Measurements from ENCODE around the gene LZIC. TPM values are rescaled to one million over a fixed set of nuclear protein-coding genes. Genes with fewer than 3 reads are reported as not detected.

LZIC gene
- total RNA-seq, 1 experiment from 2014 or later, result 37.2 TPM

DNA sequence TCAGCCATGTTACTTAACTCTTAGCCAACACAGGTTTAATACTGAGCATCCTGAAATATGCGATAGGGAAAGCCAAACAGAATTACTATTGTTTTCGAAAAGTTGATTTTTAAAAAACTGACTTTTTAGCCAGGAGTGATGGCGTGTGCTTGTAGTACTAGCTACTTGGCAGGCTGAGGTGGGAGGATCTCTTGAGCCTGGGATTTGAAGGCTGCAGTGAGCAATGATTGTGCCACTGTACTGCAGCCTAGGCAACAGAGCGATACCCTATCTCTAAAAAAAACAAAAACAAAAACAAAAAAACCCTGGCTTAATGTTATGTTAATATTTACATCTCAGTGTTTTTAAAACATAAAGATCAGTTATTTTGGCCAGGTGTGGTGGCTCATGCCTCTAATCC lies 16.8 kb upstream of the LZIC start:
- ChIA-PET POLR2A (no interaction called here), CTCF (interaction anchor here (2.2 kb wide), 1 partner anchor 10 kb away, joined by 10 read pairs; no protein-coding TSS in a partner anchor)
- Mint-ChIP-seq H3K36me3 (ENCODE audit: insufficient read depth, unreplicated experiment) (peaks cover 15% of the 10 kb centered on the region), H3K27ac (ENCODE audit: low read depth, unreplicated experiment) (no peak overlapping the region), H3K4me1 (ENCODE audit: insufficient read depth, unreplicated experiment) (peaks cover 5% of the 10 kb centered on the region), H3K9me3 (ENCODE audit: unreplicated experiment) (no peaks in the 10 kb centered on the region), H3K4me3 (ENCODE audit: unreplicated experiment) (no peak overlapping the region), H3K27me3 (ENCODE audit: insufficient read depth, unreplicated experiment) (no peaks in the 10 kb centered on the region)
- TF ChIP-seq, protein P1, sequence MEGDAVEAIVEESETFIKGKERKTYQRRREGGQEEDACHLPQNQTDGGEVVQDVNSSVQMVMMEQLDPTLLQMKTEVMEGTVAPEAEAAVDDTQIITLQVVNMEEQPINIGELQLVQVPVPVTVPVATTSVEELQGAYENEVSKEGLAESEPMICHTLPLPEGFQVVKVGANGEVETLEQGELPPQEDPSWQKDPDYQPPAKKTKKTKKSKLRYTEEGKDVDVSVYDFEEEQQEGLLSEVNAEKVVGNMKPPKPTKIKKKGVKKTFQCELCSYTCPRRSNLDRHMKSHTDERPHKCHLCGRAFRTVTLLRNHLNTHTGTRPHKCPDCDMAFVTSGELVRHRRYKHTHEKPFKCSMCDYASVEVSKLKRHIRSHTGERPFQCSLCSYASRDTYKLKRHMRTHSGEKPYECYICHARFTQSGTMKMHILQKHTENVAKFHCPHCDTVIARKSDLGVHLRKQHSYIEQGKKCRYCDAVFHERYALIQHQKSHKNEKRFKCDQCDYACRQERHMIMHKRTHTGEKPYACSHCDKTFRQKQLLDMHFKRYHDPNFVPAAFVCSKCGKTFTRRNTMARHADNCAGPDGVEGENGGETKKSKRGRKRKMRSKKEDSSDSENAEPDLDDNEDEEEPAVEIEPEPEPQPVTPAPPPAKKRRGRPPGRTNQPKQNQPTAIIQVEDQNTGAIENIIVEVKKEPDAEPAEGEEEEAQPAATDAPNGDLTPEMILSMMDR (IDR thresholded peaks at IDR 0.05; ENCODE audit: unreplicated experiment), result no peak
- intact Hi-C loops (cut with micrococcal nuclease), result no loop called here
- BruUV-seq (replicated peaks), result no TSS peak
- DNase-seq (ENCODE audit: unreplicated experiment), result no peak

DNA sequence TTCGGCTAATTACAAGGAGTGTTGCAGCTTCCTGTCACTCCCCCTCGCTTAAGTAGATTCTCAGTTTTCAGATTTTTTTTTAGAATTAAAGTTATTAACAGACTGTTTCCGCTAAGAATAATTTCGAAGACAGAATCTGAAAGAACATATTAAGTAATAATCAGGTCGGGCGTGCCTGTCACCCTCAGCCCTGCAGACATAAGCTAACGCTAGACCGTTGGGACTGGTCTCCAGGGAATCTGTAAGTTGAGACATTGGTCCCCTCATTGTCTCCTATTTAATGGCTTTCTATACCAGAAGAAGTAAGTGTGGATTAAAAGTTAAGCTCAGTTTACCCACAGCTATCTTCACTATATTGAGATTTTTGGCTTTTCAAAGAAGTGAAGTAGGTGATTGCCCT lies 14.5 kb upstream of the LZIC start:
- H3K27ac Mint-ChIP-seq (ENCODE audit: low read depth, unreplicated experiment), result no peak overlapping the region
- no peaks in the 10 kb centered on the region for H3K9me3 Mint-ChIP-seq (ENCODE audit: unreplicated experiment)
- H3K4me3 Mint-ChIP-seq (ENCODE audit: unreplicated experiment), result no peak overlapping the region
- CTCF ChIA-PET, result interaction anchor here (0.6 to 1.2 kb wide), 4 partner anchors 20 to 428 kb away, joined by 3 to 5 read pairs (median 4); no protein-coding TSS in a partner anchor
- intact Hi-C loops (cut with micrococcal nuclease), result no loop called here
- TF ChIP-seq, protein P1 (IDR thresholded peaks at IDR 0.05; ENCODE audit: unreplicated experiment), result no peak
- peaks cover 5% of the 10 kb centered on the region for H3K4me1 Mint-ChIP-seq (ENCODE audit: insufficient read depth, unreplicated experiment)
- no peak for DNase-seq (ENCODE audit: unreplicated experiment)
- peaks cover 10% of the 10 kb centered on the region for H3K36me3 Mint-ChIP-seq (ENCODE audit: insufficient read depth, unreplicated experiment)
- POLR2A ChIA-PET, result interaction anchor here (0.6 to 1.2 kb wide), 3 partner anchors 15 to 39 kb away, joined by 3 to 4 read pairs (median 3); partner anchors contain the start of genes LZIC and NMNAT1
- H3K27me3 Mint-ChIP-seq (ENCODE audit: insufficient read depth, unreplicated experiment), result no peaks in the 10 kb centered on the region
- BruUV-seq (replicated peaks), result no TSS peak

DNA sequence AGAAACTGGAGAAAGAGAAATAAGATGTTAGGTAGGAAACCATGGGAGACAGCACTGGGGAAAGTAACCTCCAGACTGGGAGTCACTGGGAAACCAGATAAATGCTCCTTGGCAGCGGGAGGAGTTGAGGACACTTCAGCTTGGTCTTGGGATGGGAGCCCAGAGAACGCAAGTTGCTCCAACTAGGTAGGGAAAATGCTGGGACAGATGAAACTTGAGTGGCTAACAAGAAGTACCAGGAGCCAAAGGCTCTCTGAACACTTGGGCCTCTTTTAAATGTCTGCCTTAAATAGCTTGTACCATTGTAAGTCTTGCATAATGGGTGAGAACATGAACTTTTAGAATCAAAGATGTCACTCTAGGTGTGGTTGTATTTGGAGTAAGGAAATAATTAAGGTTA lies 3.1 kb upstream of the LZIC start:
- no peak for DNase-seq (ENCODE audit: unreplicated experiment)
- Mint-ChIP-seq H3K36me3 (ENCODE audit: insufficient read depth, unreplicated experiment) (peaks cover 36% of the 10 kb centered on the region), H3K9me3 (ENCODE audit: unreplicated experiment) (no peaks in the 10 kb centered on the region), H3K27ac (ENCODE audit: low read depth, unreplicated experiment) (peak overlapping the region; percentile 23), H3K4me1 (ENCODE audit: insufficient read depth, unreplicated experiment) (peaks cover 19% of the 10 kb centered on the region), H3K4me3 (ENCODE audit: unreplicated experiment) (no peak overlapping the region), H3K27me3 (ENCODE audit: insufficient read depth, unreplicated experiment) (no peaks in the 10 kb centered on the region)
- intact Hi-C loops (cut with micrococcal nuclease), result no loop called here
- TF ChIP-seq, protein P1 (IDR thresholded peaks at IDR 0.05; ENCODE audit: unreplicated experiment), result no peak
- ChIA-PET CTCF (interaction anchor here (0.7 to 0.9 kb wide), 2 partner anchors 9 to 74 kb away, joined by 4 to 5 read pairs; no protein-coding TSS in a partner anchor), POLR2A (no interaction called here)
- BruUV-seq (replicated peaks), result no TSS peak

DNA sequence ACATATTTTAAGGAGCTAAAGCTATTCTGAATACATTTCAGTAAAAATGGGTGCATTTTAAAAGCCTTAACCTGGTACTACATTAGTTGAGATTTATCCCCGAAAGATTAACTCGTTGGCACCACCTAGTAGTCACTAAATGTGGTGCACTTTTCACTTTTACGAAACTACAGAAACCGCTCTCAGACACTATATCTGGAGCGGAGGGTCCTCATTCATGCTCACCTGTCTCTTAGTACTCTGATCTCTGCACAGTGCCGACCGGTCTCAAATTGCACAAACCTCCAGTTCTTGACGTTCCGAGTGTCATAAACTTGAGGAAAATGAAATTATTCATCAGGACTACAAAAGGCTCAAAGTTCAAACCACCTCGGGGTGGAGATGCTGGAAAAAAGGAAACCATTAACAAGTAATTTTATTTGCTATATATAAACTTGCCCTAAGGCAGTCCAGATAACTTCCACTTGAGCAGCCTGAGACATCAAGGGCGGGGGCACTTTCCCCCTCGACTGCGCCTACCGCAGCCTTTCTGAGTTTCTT lies 722 bp downstream of the LZIC start:
- BruUV-seq (replicated peaks), result TSS peak; percentile 78
- POLR2A ChIA-PET, result interaction anchor here (0.6 to 3.2 kb wide), 20 partner anchors 12 to 1177 kb away, joined by 3 to 63 read pairs (median 4); partner anchors contain the start of genes CTNNBIP1, KIF1B and UBE4B
- Mint-ChIP-seq H3K4me3 (ENCODE audit: unreplicated experiment) (peak overlapping the region; percentile 98), H3K36me3 (ENCODE audit: insufficient read depth, unreplicated experiment) (peaks cover 50% of the 10 kb centered on the region), H3K27ac (ENCODE audit: low read depth, unreplicated experiment) (peak overlapping the region; percentile 99), H3K9me3 (ENCODE audit: unreplicated experiment) (no peaks in the 10 kb centered on the region), H3K4me1 (ENCODE audit: insufficient read depth, unreplicated experiment) (peaks cover 13% of the 10 kb centered on the region), H3K27me3 (ENCODE audit: insufficient read depth, unreplicated experiment) (no peaks in the 10 kb centered on the region)
- CTCF ChIA-PET, result interaction anchor here (0.6 to 4.0 kb wide), 13 partner anchors 10 to 210 kb away, joined by 3 to 50 read pairs (median 3); no protein-coding TSS in a partner anchor
- intact Hi-C loops (cut with micrococcal nuclease), result loop anchor here (1.0 to 5.0 kb wide), 4 partner anchors 50 to 488 kb away; partner anchors contain the start of genes CENPS and UBE4B
- DNase-seq (ENCODE audit: unreplicated experiment), result peak; percentile 67
- TF ChIP-seq, protein P1 (IDR thresholded peaks at IDR 0.05; ENCODE audit: unreplicated experiment), result peak; percentile 35
